ENCODE results near the gene TSHZ2.

GRCh38 chr20:53164072-53164471 is 191.9 kb downstream of the TSHZ2 start:
- no peak for TF ChIP-seq ARNT (IDR thresholded peaks at IDR 0.05)
- no peak for TF ChIP-seq ZNF384 (IDR thresholded peaks at IDR 0.05)
- no peak for TF ChIP-seq FOXM1 (IDR thresholded peaks at IDR 0.05; ENCODE audit: borderline replicate concordance)
- no peak for TF ChIP-seq BHLHE40 (IDR thresholded peaks at IDR 0.05; ENCODE audit: borderline replicate concordance)
- no peak for TF ChIP-seq SP1 (IDR thresholded peaks at IDR 0.05)
- no peak for TF ChIP-seq ELF4 (IDR thresholded peaks at IDR 0.05)
- TF ChIP-seq FOXA1 (IDR thresholded peaks at IDR 0.05) = no peak
- no peak for TF ChIP-seq TARDBP (IDR thresholded peaks at IDR 0.05)
- TF ChIP-seq SUZ12 (IDR thresholded peaks at IDR 0.05) = no peak
- no peak for TF ChIP-seq CTBP1 (IDR thresholded peaks at IDR 0.05; ENCODE audit: borderline replicate concordance)
- no peak for TF ChIP-seq NFRKB (IDR thresholded peaks at IDR 0.05)
- TF ChIP-seq FOXK2 (IDR thresholded peaks at IDR 0.05) = no peak
- TF ChIP-seq L3MBTL2 (conservative IDR thresholded peaks at IDR 0.05) = no peak
- no peak for TF ChIP-seq PKNOX1 (IDR thresholded peaks at IDR 0.05)

Measured in HEK293T (cell line).